ENCODE measurements around the gene RELB.

Gene RELB

GRCh38 chr19:45027371-45027770 is 26.1 kb downstream of the RELB start:
- DNase-seq: no peak

GRCh38 chr19:45030825-45031224 is 29.6 kb downstream of the RELB start:
- DNase-seq: no peak

- no peak for DNase-seq
Observed at GRCh38 chr19:45032421-45032820, 31.2 kb downstream of the RELB start.

DNA sequence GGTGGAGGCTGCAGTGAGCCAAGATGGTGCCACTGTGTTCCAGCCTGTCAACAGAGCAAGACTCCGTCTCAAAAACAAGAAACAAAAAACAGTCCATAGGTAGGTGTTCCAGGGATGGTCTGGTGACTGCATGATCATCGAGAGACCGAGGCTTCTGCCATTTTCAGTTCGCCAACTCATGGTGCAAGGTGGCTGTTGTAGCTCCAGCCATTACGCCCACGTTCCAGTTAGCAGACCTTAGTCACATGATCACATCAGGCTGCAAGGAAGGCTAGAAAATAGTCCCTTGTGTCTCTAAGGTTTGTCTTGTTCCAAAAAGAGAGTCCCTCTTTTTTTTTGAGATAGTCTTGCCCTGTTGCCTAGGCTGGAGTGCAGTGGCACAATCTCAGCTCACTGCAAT is 34.5 kb downstream of the RELB start:
- no peak for DNase-seq

DNA sequence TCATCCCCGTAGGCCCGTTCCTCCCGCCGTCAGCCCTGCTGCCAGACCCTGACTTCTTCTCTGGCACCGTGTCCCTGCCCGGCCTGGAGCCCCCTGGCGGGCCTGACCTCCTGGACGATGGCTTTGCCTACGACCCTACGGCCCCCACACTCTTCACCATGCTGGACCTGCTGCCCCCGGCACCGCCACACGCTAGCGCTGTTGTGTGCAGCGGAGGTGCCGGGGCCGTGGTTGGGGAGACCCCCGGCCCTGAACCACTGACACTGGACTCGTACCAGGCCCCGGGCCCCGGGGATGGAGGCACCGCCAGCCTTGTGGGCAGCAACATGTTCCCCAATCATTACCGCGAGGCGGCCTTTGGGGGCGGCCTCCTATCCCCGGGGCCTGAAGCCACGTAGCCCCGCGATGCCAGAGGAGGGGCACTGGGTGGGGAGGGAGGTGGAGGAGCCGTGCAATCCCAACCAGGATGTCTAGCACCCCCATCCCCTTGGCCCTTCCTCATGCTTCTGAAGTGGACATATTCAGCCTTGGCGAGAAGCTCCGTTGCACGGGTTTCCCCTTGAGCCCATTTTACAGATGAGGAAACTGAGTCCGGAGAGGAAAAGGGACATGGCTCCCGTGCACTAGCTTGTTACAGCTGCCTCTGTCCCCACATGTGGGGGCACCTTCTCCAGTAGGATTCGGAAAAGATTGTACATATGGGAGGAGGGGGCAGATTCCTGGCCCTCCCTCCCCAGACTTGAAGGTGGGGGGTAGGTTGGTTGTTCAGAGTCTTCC is 36.3 kb downstream of the RELB start:
- DNase-seq: no peak

GRCh38 chr19:45038931-45039893 is 37.9 kb downstream of the RELB start, which contains the start of gene CLASRP:
Gene CLASRP (plus strand): TSS chr19:45039045. CDS start chr19:45040213, 1,168 bp downstream.
- DNase-seq: peak; percentile 96

- no peak for DNase-seq
Observed at GRCh38 chr19:45040059-45040771, 39.0 kb downstream of the RELB start.

- DNase-seq: no peak
Observed at GRCh38 chr19:45041125-45041524, 39.9 kb downstream of the RELB start.

- no peak for DNase-seq
Observed at GRCh38 chr19:45045671-45046353, 44.5 kb downstream of the RELB start.

- DNase-seq: no peak
Observed at GRCh38 chr19:45046355-45046754, 45.1 kb downstream of the RELB start.

GRCh38 chr19:45047188-45047797 is 46.0 kb downstream of the RELB start:
- DNase-seq: no peak

DNA sequence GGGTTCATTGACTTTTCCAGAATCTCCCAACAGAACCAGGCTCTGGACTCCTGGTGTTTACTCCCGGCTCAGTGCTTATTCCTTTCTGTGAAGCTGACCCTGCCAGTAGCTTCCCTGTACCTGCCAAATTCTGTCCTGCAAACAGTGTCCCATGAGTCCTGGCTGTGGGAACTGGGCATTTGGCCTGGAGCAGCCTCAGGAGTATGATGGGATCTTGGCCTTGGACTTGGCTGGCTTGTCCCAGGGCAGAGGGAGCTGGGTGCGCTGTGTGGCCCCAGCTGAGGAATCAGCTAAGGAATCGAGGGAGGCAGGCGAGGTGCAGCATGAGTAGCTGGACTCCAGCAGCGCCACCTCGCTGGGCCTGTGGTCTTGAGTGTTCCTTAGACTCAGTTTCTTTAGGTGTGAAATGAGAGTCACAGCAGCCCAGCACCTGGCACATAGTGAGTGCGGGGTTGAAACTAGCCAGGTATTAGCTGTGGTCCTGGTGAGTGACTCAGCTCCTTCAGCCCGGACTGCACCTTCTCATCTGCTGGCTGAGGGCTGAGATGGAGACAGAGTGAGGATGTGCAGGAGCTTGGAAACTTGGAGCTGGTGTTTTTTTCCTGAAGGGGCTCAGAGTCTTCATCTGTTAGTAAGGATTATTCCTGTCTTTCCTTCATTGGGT is 47.9 kb downstream of the RELB start:
- no peak for DNase-seq

- no peak for DNase-seq
Observed at GRCh38 chr19:45050036-45050435, 48.8 kb downstream of the RELB start.

- no peak for DNase-seq
Observed at GRCh38 chr19:45051929-45052579, 50.8 kb downstream of the RELB start.

DNA sequence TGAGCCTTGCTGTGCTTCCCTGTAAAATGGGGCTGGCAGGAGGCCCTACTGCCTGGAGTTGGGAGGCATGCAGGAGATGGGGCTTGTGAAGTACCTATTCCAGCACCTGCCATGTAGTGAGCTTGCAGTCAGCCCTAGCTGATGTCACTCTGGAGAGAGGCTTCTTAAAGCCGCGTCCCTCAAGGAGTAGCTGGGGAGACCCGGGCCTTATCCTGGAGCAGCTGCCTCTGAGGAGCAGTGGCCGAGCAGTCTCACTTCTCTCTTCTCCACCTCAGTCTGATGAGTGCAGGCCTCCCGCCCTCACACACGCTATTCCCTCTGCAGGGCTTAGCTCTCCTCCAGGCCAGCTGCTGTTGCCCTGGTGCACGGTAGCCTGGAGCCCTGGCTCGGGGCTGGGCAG is 55.6 kb downstream of the RELB start:
- DNase-seq: no peak

GRCh38 chr19:45057444-45057843 is 56.2 kb downstream of the RELB start:
- no peak for DNase-seq

DNA sequence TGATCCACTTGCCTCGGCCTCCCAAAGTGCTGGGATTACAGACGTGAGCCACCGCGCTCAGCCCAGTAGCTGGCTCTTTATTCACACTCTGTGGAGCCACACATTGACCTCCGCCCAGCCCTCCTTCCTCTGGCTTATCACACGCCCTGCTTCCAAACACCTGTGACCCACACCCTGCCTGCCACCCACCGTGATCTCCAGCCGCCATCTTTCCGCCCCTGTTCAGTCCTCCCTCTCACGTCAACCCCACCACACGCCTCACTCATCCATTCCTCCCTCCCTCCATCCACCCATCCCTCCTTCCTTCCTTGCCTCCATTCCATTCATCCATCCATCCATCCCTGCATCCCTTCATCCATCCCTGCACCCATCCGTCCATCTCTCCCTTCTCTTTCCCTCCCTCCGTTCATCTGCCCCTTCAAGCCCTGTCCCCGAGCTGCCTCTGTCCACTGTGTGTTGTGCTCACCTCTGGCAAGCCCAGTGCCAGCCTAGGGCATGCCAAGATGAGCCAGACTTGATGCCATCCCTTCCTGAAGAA is 57.4 kb downstream of the RELB start:
- no peak for DNase-seq

GRCh38 chr19:45059258-45059965 is 58.1 kb downstream of the RELB start:
- peak; percentile 94 for DNase-seq

GRCh38 chr19:45061965-45062364 is 60.7 kb downstream of the RELB start:
- no peak for DNase-seq
